ENCODE results near the gene GRID1.

DNA sequence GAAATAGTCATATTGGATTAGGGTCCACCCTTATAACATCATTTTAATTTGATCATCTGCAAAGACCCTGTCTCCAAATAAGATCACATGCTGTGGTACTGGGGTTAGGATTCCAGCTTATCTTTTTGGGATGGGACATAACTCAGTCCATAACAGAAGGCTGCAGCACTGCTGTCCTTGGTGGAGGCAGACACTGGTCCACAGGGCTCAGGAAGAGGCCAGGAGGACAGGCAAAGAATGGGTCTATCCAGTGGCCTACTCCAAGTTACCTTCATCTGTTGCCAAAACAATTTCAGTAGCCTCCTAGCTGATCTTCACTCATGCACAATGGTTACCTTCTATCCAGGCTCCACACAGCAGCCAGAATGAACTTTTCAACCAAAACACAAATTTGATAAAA, 387.0 kb downstream of the GRID1 start:
- no peak for TF ChIP-seq POLR2A (IDR thresholded peaks at IDR 0.05)
- TF ChIP-seq, protein P1, sequence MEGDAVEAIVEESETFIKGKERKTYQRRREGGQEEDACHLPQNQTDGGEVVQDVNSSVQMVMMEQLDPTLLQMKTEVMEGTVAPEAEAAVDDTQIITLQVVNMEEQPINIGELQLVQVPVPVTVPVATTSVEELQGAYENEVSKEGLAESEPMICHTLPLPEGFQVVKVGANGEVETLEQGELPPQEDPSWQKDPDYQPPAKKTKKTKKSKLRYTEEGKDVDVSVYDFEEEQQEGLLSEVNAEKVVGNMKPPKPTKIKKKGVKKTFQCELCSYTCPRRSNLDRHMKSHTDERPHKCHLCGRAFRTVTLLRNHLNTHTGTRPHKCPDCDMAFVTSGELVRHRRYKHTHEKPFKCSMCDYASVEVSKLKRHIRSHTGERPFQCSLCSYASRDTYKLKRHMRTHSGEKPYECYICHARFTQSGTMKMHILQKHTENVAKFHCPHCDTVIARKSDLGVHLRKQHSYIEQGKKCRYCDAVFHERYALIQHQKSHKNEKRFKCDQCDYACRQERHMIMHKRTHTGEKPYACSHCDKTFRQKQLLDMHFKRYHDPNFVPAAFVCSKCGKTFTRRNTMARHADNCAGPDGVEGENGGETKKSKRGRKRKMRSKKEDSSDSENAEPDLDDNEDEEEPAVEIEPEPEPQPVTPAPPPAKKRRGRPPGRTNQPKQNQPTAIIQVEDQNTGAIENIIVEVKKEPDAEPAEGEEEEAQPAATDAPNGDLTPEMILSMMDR (IDR thresholded peaks at IDR 0.05): no peak
